ENCODE measurements around the gene COL4A5.

The COL4A5 gene

DNA sequence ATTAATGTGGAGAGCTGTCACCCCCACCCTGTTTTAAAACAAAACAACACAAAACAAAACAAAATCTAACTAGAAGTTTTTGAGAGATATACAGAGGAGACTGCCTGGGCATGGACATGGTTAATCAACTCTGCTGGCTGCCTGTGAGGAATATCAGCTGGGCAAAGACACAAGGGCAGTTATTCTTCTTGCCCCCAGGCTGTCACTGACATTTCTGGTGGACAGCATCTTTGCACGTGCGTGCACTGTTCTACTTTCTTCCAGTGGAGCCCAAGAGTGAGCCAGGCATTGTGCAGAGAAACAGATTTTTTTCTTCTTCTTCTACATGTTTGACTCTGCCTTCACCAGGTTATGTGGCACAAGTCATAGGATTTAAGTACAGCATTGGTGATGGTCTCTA, 282.9 kb downstream of the COL4A5 start:
- H3K4me3 ChIP-seq (ENCODE audit: low read depth, low read length) = no peak overlapping the region
- TF ChIP-seq, protein P1, sequence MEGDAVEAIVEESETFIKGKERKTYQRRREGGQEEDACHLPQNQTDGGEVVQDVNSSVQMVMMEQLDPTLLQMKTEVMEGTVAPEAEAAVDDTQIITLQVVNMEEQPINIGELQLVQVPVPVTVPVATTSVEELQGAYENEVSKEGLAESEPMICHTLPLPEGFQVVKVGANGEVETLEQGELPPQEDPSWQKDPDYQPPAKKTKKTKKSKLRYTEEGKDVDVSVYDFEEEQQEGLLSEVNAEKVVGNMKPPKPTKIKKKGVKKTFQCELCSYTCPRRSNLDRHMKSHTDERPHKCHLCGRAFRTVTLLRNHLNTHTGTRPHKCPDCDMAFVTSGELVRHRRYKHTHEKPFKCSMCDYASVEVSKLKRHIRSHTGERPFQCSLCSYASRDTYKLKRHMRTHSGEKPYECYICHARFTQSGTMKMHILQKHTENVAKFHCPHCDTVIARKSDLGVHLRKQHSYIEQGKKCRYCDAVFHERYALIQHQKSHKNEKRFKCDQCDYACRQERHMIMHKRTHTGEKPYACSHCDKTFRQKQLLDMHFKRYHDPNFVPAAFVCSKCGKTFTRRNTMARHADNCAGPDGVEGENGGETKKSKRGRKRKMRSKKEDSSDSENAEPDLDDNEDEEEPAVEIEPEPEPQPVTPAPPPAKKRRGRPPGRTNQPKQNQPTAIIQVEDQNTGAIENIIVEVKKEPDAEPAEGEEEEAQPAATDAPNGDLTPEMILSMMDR (conservative IDR thresholded peaks at IDR 0.05; ENCODE audit: low read depth, low read length) = no peak
- no peak for DNase-seq (ENCODE audit: low read depth)

GRCh38 chrX:108726748-108727147, 287.1 kb downstream of the COL4A5 start:
- TF ChIP-seq, protein P1 (conservative IDR thresholded peaks at IDR 0.05; ENCODE audit: low read depth, low read length) = no peak
- no peak for DNase-seq (ENCODE audit: low read depth)
- H3K4me3 ChIP-seq (ENCODE audit: low read depth, low read length) = no peak overlapping the region

DNA sequence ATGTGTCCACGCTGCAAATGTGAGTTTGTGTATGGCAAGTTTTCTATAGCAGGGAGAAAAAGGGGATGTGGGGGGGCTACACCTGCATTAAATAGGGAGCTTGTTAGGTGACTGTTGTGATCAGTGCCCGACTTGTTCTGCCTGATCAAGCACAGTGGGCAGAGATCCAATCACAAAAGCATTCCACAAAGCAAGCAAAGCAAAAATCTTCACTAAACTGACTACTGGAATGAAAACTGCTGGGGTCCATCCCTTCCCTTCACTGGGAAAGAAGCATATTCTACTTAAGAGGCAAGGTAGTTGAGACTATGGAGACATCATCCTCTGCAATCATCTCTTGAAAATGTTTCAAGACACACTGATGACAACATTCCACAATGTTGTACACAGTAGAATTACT, 291.5 kb downstream of the COL4A5 start:
- no peak for DNase-seq (ENCODE audit: low read depth)
- TF ChIP-seq, protein P1 (conservative IDR thresholded peaks at IDR 0.05; ENCODE audit: low read depth, low read length) = no peak

DNA sequence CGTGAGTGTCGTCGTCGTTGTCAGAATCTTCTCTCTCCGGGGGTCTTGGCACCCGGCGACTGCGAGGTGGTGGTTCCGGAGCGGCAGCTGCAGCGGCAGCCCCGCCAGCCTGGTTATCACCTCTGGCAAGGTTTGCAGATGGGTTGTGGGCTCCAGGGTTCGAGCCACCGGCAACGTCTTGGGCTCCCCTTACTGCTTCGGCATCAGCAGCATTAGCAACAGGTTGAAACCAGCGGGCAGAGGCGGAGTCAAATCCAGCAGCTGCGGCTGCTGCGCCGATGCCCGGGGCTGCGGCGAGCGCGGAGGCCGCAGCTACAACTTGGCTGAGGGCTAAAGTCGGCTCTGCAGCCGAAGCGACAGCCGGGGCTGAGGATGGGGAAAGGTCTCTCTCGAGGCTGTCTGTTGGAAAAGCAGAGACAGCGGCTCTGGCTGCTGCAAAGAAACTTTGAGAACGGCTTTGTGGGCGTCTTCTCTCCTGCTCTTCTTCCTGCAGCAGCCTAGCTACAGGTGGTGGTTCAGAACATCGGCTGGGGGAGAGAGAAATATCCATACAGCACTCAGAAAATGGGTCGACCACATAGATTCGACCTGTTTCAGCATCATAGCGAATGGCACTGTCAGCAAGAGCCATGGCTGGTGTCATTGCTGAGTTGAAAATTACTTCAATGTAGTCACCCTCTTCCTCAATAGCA, 293.1 kb downstream of the COL4A5 start:
- TF ChIP-seq, protein P1 (conservative IDR thresholded peaks at IDR 0.05; ENCODE audit: low read depth, low read length) = no peak
- H3K4me3 ChIP-seq (ENCODE audit: low read depth, low read length) = no peak overlapping the region
- DNase-seq (ENCODE audit: low read depth) = no peak

More for the DNA sequence above, 291.5 kb downstream of the COL4A5 start:
- no peak overlapping the region for H3K4me3 ChIP-seq (ENCODE audit: low read depth, low read length)

GRCh38 chrX:108734426-108734825, 294.8 kb downstream of the COL4A5 start:
- DNase-seq (ENCODE audit: low read depth) = no peak
- TF ChIP-seq, protein P1 (conservative IDR thresholded peaks at IDR 0.05; ENCODE audit: low read depth, low read length) = no peak

DNA sequence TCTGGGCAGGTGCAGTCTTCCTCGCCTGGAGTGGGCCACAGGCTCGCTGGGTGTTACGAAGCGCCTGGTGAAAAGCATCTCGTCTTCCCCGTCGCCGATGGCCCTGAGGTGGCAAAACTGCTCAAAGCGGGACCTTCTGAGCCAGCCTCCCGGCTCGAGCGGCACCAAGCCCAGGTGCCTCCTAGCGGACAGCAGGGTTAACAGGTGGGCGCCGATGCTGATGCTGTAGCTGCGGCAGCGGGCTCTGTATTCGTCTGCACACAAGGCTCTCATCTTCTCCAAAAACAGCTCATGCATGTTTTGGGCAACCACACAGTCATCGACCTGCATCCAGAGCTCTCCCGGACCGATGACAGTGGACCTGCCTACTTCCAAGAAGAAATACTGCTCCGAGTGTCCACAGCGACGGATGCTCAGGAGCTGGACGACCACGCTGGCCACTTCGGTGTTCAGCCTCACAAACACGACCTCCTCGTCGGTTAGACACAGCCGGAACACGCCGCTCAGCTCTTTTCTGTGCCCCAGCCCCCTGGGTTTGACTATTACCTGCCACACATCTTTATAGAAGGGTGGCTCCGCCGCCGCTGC, 295.5 kb downstream of the COL4A5 start:
- TF ChIP-seq, protein P1 (conservative IDR thresholded peaks at IDR 0.05; ENCODE audit: low read depth, low read length) = no peak
- no peak for DNase-seq (ENCODE audit: low read depth)
- H3K4me3 ChIP-seq (ENCODE audit: low read depth, low read length) = no peak overlapping the region

More at GRCh38 chrX:108734426-108734825, 294.8 kb downstream of the COL4A5 start:
- H3K4me3 ChIP-seq (ENCODE audit: low read depth, low read length) = no peak overlapping the region
